Effector memory CD4-positive, alpha-beta T cell (primary cell): ENCODE measurements around the gene GRK4.
"Not testable (repeated sequence)": the region's sequence is repeated elsewhere in the genome, so short reads cannot be mapped to it uniquely, and the experiment has no call there.

Experiments
- DNase-seq, 3 donors: peaks; one replicate each; pipeline ENCODE4 v3.0.0-alpha.2; 2020
- H3K27ac ChIP-seq: 2 replicates; pipeline ENCODE4 v1.7.0; 2013; ENCODE audit warnings: mild to moderate bottlenecking, low read length, moderate library complexity; ENCODE audit not compliant: insufficient read depth, poor library complexity, severe bottlenecking
- H3K27me3 ChIP-seq: replicated peaks from 2 replicates; pipeline ENCODE4 v1.7.0; 2013; ENCODE audit warnings: mild to moderate bottlenecking, low read length; ENCODE audit not compliant: insufficient read depth, control insufficient read depth, poor library complexity, severe bottlenecking
- H3K36me3 ChIP-seq: 2 replicates; pipeline ENCODE4 v1.7.0; 2013; ENCODE audit warnings: mild to moderate bottlenecking, low read length, moderate library complexity; ENCODE audit not compliant: control insufficient read depth, insufficient read depth
- H3K4me1 ChIP-seq: 2 replicates; pipeline ENCODE4 v1.7.0; 2013; ENCODE audit warnings: low read length, mild to moderate bottlenecking; ENCODE audit not compliant: control insufficient read depth, insufficient read depth, poor library complexity, severe bottlenecking
- H3K4me3 ChIP-seq: 2 replicates; pipeline ENCODE4 v1.7.0; 2013; ENCODE audit warnings: low read length, low read depth, mild to moderate bottlenecking; ENCODE audit not compliant: insufficient read depth, poor library complexity, severe bottlenecking
- H3K9me3 ChIP-seq: 2 replicates; pipeline ENCODE4 v1.7.0; 2013; ENCODE audit warnings: mild to moderate bottlenecking, low read length, moderate library complexity; ENCODE audit not compliant: control insufficient read depth

Gene GRK4

GRCh38 chr4:2949782-2950125 lies 13.6 kb upstream of the GRK4 start:
- no peaks in the 10 kb centered on the region for H3K9me3 ChIP-seq
- DNase-seq: no peak
- no peak overlapping the region for H3K4me3 ChIP-seq
- no peaks in the 10 kb centered on the region for H3K4me1 ChIP-seq
- H3K27ac ChIP-seq: no peak overlapping the region
- no peaks in the 10 kb centered on the region for H3K27me3 ChIP-seq
- H3K36me3 ChIP-seq: peaks cover 85% of the 10 kb centered on the region

- no peak for DNase-seq
- Histone ChIP-seq H3K27ac (no peak overlapping the region), H3K36me3 (peaks cover 80% of the 10 kb centered on the region), H3K4me3 (no peak overlapping the region), H3K27me3 (no peaks in the 10 kb centered on the region), H3K4me1 (no peaks in the 10 kb centered on the region), H3K9me3 (no peaks in the 10 kb centered on the region)
Observed at GRCh38 chr4:2950221-2950989, 13.0 kb upstream of the GRK4 start.

GRCh38 chr4:2953496-2953895 lies 9.9 kb upstream of the GRK4 start:
- Histone ChIP-seq H3K4me1 (no peaks in the 10 kb centered on the region), H3K4me3 (no peak overlapping the region), H3K27ac (no peak overlapping the region), H3K36me3 (peaks cover 81% of the 10 kb centered on the region), H3K27me3 (no peaks in the 10 kb centered on the region), H3K9me3 (no peaks in the 10 kb centered on the region)
- no peak for DNase-seq

- Histone ChIP-seq H3K36me3 (peaks cover 75% of the 10 kb centered on the region), H3K27me3 (no peaks in the 10 kb centered on the region), H3K9me3 (no peaks in the 10 kb centered on the region), H3K27ac (peak overlapping the region; percentile 52), H3K4me3 (no peak overlapping the region), H3K4me1 (no peaks in the 10 kb centered on the region)
- DNase-seq: peak in 2 of 3 donors; percentile 36 to 47
Observed at GRCh38 chr4:2954358-2955185, 8.8 kb upstream of the GRK4 start.

GRCh38 chr4:2955186-2956044 lies 8.0 kb upstream of the GRK4 start:
- not testable (repeated sequence) for H3K4me1 ChIP-seq, H3K9me3 ChIP-seq, H3K27me3 ChIP-seq, DNase-seq, H3K4me3 ChIP-seq
- H3K36me3 ChIP-seq: peaks cover 66% of the 10 kb centered on the region
- peak overlapping the region; percentile 18 for H3K27ac ChIP-seq

- Histone ChIP-seq H3K27ac (no peak overlapping the region), H3K4me3 (no peak overlapping the region), H3K4me1 (peaks cover 8% of the 10 kb centered on the region), H3K9me3 (no peaks in the 10 kb centered on the region), H3K27me3 (no peaks in the 10 kb centered on the region), H3K36me3 (peaks cover 42% of the 10 kb centered on the region)
- no peak for DNase-seq
Observed at GRCh38 chr4:2958446-2958845, 4.9 kb upstream of the GRK4 start.

- Histone ChIP-seq H3K4me1 (peaks cover 15% of the 10 kb centered on the region), H3K36me3 (peaks cover 30% of the 10 kb centered on the region)
- H3K9me3 ChIP-seq, H3K27ac ChIP-seq, DNase-seq, H3K4me3 ChIP-seq, H3K27me3 ChIP-seq: not testable (repeated sequence)
Observed at GRCh38 chr4:2960450-2960849, 2.9 kb upstream of the GRK4 start.

- Histone ChIP-seq H3K4me1 (peaks cover 15% of the 10 kb centered on the region), H3K36me3 (peaks cover 21% of the 10 kb centered on the region), H3K27me3 (no peaks in the 10 kb centered on the region), H3K4me3 (no peak overlapping the region), H3K9me3 (no peaks in the 10 kb centered on the region), H3K27ac (peak overlapping the region; percentile 83)
- no peak for DNase-seq
Observed at GRCh38 chr4:2961421-2961810, 2.0 kb upstream of the GRK4 start.

GRCh38 chr4:2961811-2962441 lies 1.4 kb upstream of the GRK4 start:
- DNase-seq: no peak
- Histone ChIP-seq H3K27me3 (no peaks in the 10 kb centered on the region), H3K36me3 (peaks cover 16% of the 10 kb centered on the region), H3K27ac (peak overlapping the region; percentile 83), H3K4me1 (peaks cover 15% of the 10 kb centered on the region), H3K4me3 (peak overlapping the region; percentile 78), H3K9me3 (no peaks in the 10 kb centered on the region)
